Trophoblast cell (in vitro differentiated cells and primary cell): ENCODE measurements around the gene CCNY.

Experiments used
- DNase-seq, 2 donors: peaks; one replicate each; pipeline ENCODE4 v3.0.0-alpha.2; 2016
- H2AFZ ChIP-seq: 2 replicates; pipeline ENCODE4 v1.6.1; 2013; ENCODE audit warnings: low read length, moderate library complexity, mild to moderate bottlenecking; ENCODE audit not compliant: insufficient read depth, poor library complexity
- H2AK5ac ChIP-seq: 2 replicates; pipeline ENCODE4 v1.6.1; 2013; ENCODE audit warnings: mild to moderate bottlenecking, low read length
- H2BK120ac ChIP-seq: 2 replicates; pipeline ENCODE4 v1.6.1; 2013; ENCODE audit warnings: low read length, mild to moderate bottlenecking, moderate library complexity; ENCODE audit not compliant: insufficient read depth, poor library complexity
- H2BK12ac ChIP-seq: 2 replicates; pipeline ENCODE4 v1.6.1; 2013; ENCODE audit warnings: mild to moderate bottlenecking, low read length, moderate library complexity
- H2BK5ac ChIP-seq: 2 replicates; pipeline ENCODE4 v1.6.1; 2013; ENCODE audit warnings: low read length, low read depth, moderate library complexity, mild to moderate bottlenecking; ENCODE audit not compliant: poor library complexity
- H3K14ac ChIP-seq: 2 replicates; pipeline ENCODE4 v1.6.1; 2013; ENCODE audit warnings: mild to moderate bottlenecking, low read length
- H3K18ac ChIP-seq: 2 replicates; pipeline ENCODE4 v1.6.1; 2013; ENCODE audit warnings: mild to moderate bottlenecking, low read length
- H3K23ac ChIP-seq: 2 replicates; pipeline ENCODE4 v1.6.1; 2013; ENCODE audit warnings: low read length
- H3K27ac ChIP-seq: 2 replicates; pipeline ENCODE4 v1.5.1; 2013; ENCODE audit warnings: low read depth, mild to moderate bottlenecking, inconsistent platforms, low read length, moderate library complexity
- H3K27me3 ChIP-seq: 2 replicates; pipeline ENCODE4 v1.6.1; 2013; ENCODE audit warnings: inconsistent platforms, mild to moderate bottlenecking, low read length, moderate library complexity; ENCODE audit not compliant: insufficient read depth
- H3K36me3 ChIP-seq, 2 experiments: 1 replicate in 1 of 2; 2 replicates in 1 of 2; pipeline ENCODE4 v1.6.1; 2013; ENCODE audit warnings: low read length in 2 of 2, mild to moderate bottlenecking in 2 of 2, moderate library complexity in 1 of 2; ENCODE audit not compliant: insufficient read depth in 2 of 2, control insufficient read depth in 1 of 2
- H3K4ac ChIP-seq: 2 replicates; pipeline ENCODE4 v1.6.1; 2013; ENCODE audit warnings: low read depth, mild to moderate bottlenecking, low read length, moderate library complexity
- H3K4me1 ChIP-seq, 2 experiments: 1 replicate in 1 of 2; 2 replicates in 1 of 2; pipeline ENCODE4 v1.6.1; 2013; ENCODE audit warnings: low read length in 2 of 2, mild to moderate bottlenecking in 2 of 2, moderate library complexity in 1 of 2; ENCODE audit not compliant: insufficient read depth in 2 of 2, control insufficient read depth in 1 of 2
- H3K4me2 ChIP-seq: 2 replicates; pipeline ENCODE4 v1.6.1; 2013; ENCODE audit warnings: inconsistent platforms, mild to moderate bottlenecking, low read length, moderate library complexity
- H3K4me3 ChIP-seq: 2 replicates; pipeline ENCODE4 v1.5.1; 2013; ENCODE audit warnings: mild to moderate bottlenecking, low read depth, low read length, inconsistent platforms
- H3K79me1 ChIP-seq: one replicate; pipeline ENCODE4 v1.6.1; 2013; ENCODE audit warnings: low read length
- H3K79me2 ChIP-seq: 2 replicates; pipeline ENCODE4 v1.6.1; 2013; ENCODE audit warnings: low read length, mild to moderate bottlenecking; ENCODE audit not compliant: control insufficient read depth, insufficient read depth, poor library complexity
- H3K9ac ChIP-seq: 2 replicates; pipeline ENCODE4 v1.6.1; 2013; ENCODE audit warnings: mild to moderate bottlenecking, low read length
- H3K9me3 ChIP-seq: 2 replicates; pipeline ENCODE4 v1.6.1; 2013; ENCODE audit warnings: low read depth, mild to moderate bottlenecking, control low read depth, inconsistent platforms, low read length; ENCODE audit not compliant: insufficient read depth
- H4K12ac ChIP-seq: 2 replicates; pipeline ENCODE4 v1.6.1; 2013; ENCODE audit warnings: low read depth, mild to moderate bottlenecking, low read length, moderate library complexity
- H4K8ac ChIP-seq: 2 replicates; pipeline ENCODE4 v1.6.1; 2013; ENCODE audit warnings: low read depth, mild to moderate bottlenecking, low read length, moderate library complexity
- H4K91ac ChIP-seq: one replicate; pipeline ENCODE4 v1.6.1; 2013; ENCODE audit warnings: low read depth, mild to moderate bottlenecking, low read length, moderate library complexity
- WGBS: extraction: QIAGEN DNeasy Blood & Tissue Kit; methylation state at CpG from one replicate; pipeline ENCODE4 v1.1.7; 2013; ENCODE audit warnings: missing lambda C conversion rate; ENCODE audit not compliant: insufficient read length, insufficient coverage; ENCODE audit errors: extremely low coverage; 5-methylcytosine and 5-hydroxymethylcytosine counted together

The CCNY gene

GRCh38 chr10:35326466-35327235 lies 9.7 kb upstream of the CCNY start:
- Histone ChIP-seq H2BK120ac (no peak overlapping the region), H4K12ac (no peak overlapping the region), H3K79me2 (peaks cover 1% of the 10 kb centered on the region), H3K36me3 (peaks cover 0 to 1% of the 10 kb centered on the region in 2 experiments), H2BK12ac (no peak overlapping the region), H3K18ac (no peak overlapping the region), H3K4ac (no peak overlapping the region), H3K4me3 (no peak overlapping the region), H3K23ac (no peak overlapping the region), H3K4me1 (peaks cover 0 to 5% of the 10 kb centered on the region in 2 experiments), H3K27ac (no peak overlapping the region), H2BK5ac (no peak overlapping the region), H3K9ac (no peak overlapping the region), H2AK5ac (no peak overlapping the region), H3K27me3 (no peaks in the 10 kb centered on the region), H2AFZ (no peak overlapping the region), H3K14ac (no peak overlapping the region), H3K4me2 (no peak overlapping the region), H3K79me1 (no peaks in the 10 kb centered on the region), H4K91ac (no peak overlapping the region), H4K8ac (no peak overlapping the region), H3K9me3 (peaks cover 1% of the 10 kb centered on the region)
- WGBS: no CpG with 5 or more reads among the region's 9 CpGs
- no peak for DNase-seq

- Histone ChIP-seq H3K18ac (no peak overlapping the region), H4K12ac (no peak overlapping the region), H3K4me3 (no peak overlapping the region), H3K4ac (peak overlapping the region; percentile 28), H3K36me3 (no peaks in the 10 kb centered on the region), H4K91ac (no peak overlapping the region), H2BK5ac (no peak overlapping the region), H2AK5ac (no peak overlapping the region), H3K9ac (no peak overlapping the region), H3K79me2 (peaks cover 1% of the 10 kb centered on the region), H3K9me3 (peaks cover under 1% of the 10 kb centered on the region), H3K27ac (no peak overlapping the region), H3K14ac (no peak overlapping the region), H2BK120ac (no peak overlapping the region), H2AFZ (no peak overlapping the region), H3K4me2 (no peak overlapping the region), H3K4me1 (peaks cover 0 to 5% of the 10 kb centered on the region in 2 experiments), H4K8ac (no peak overlapping the region), H3K79me1 (no peaks in the 10 kb centered on the region), H3K23ac (peak overlapping the region; percentile 68), H3K27me3 (no peaks in the 10 kb centered on the region), H2BK12ac (no peak overlapping the region)
- no CpG with 5 or more reads among the region's 7 CpGs for WGBS
- DNase-seq: no peak
Observed at GRCh38 chr10:35327790-35328403, 8.4 kb upstream of the CCNY start.

- DNase-seq: no peak
- Histone ChIP-seq H3K23ac (no peak overlapping the region), H3K4me1 (peaks cover 0 to 5% of the 10 kb centered on the region in 2 experiments), H4K91ac (no peak overlapping the region), H3K4me2 (no peak overlapping the region), H3K27me3 (no peaks in the 10 kb centered on the region), H2BK12ac (no peak overlapping the region), H3K18ac (no peak overlapping the region), H3K27ac (no peak overlapping the region), H4K8ac (no peak overlapping the region), H3K9ac (no peak overlapping the region), H3K4me3 (no peak overlapping the region), H3K79me2 (peaks cover 1% of the 10 kb centered on the region), H2AK5ac (no peak overlapping the region), H2BK120ac (no peak overlapping the region), H3K79me1 (no peaks in the 10 kb centered on the region), H3K36me3 (no peaks in the 10 kb centered on the region), H3K14ac (no peak overlapping the region), H2AFZ (no peak overlapping the region), H2BK5ac (no peak overlapping the region), H3K4ac (no peak overlapping the region), H3K9me3 (no peaks in the 10 kb centered on the region), H4K12ac (no peak overlapping the region)
- WGBS: no CpG with 5 or more reads among the region's 2 CpGs
Observed at GRCh38 chr10:35328404-35329037, 7.8 kb upstream of the CCNY start.

- Histone ChIP-seq H2BK5ac (no peak overlapping the region), H3K9me3 (no peaks in the 10 kb centered on the region), H3K27me3 (no peaks in the 10 kb centered on the region), H3K23ac (no peak overlapping the region), H4K91ac (no peak overlapping the region), H3K4me2 (no peak overlapping the region), H2AFZ (no peak overlapping the region), H3K9ac (no peak overlapping the region), H3K36me3 (peaks cover 2 to 4% of the 10 kb centered on the region in 2 experiments), H3K79me2 (peaks cover 1% of the 10 kb centered on the region), H3K4me3 (no peak overlapping the region), H3K4me1 (peaks cover 0 to 5% of the 10 kb centered on the region in 2 experiments), H4K12ac (no peak overlapping the region), H3K18ac (no peak overlapping the region), H3K4ac (no peak overlapping the region), H2BK120ac (no peak overlapping the region), H3K79me1 (no peaks in the 10 kb centered on the region), H4K8ac (no peak overlapping the region), H3K27ac (no peak overlapping the region), H2BK12ac (no peak overlapping the region), H3K14ac (no peak overlapping the region), H2AK5ac (no peak overlapping the region)
- no CpG with 5 or more reads among the region's 4 CpGs for WGBS
- DNase-seq: no peak
Observed at GRCh38 chr10:35329520-35329919, 6.8 kb upstream of the CCNY start.
